Stimulated activated CD8-positive, alpha-beta memory T cell treated with anti-CD3 and anti-CD28 coated beads, Interleukin-12 subunit alpha, Interleukin-12 subunit beta, amount 100 ng/mL, for 1 hour (primary cell): ENCODE measurements around the gene TRIM50.
"Not testable (repeated sequence)": the region's sequence is repeated elsewhere in the genome, so short reads cannot be mapped to it uniquely, and the experiment has no call there.

Experiments
- DNase-seq: peaks from one replicate; pipeline ENCODE4 v3.0.0-alpha.2; 2020; ENCODE audit warnings: low read depth

Gene TRIM50

DNA sequence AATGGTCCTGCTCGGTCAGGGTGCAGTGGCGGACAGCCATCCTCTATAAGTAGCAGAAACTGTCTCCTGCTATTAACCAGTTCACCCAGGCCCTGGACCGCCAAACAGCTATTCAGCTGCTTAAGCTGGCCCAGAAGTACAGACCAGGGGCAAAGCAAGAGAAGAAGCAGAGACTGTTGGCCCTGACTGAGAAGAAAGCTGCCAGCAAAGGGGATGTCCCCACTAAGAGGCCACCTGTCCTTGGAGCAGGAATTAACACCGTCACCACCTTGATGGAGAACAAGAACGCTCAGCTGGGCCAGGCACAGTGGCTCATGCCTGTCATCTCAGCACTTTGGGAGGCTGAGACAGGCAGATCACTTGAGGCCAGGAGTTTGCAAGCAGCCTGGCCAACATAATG lies 13.6 kb downstream of the TRIM50 start:
- no peak for DNase-seq

DNA sequence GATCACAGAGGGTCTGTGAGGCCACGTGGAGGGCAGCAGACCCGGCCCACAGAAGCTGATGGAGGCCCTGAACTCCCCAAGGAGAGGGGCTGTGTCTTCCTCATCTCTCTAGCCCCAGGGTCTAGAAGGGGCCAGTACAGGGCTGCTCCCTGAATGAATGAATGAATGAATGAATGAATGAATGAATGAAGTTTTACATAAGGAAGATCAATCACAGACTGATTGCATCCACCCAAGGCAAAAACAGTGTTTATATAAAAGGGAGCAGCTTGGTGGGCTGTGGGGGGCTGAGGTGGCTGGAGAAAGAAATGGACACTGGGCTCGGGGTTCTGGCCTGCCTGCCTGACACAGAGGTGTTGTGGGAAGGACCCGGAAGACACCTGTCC lies 14.4 kb downstream of the TRIM50 start:
- DNase-seq, result no peak

DNA sequence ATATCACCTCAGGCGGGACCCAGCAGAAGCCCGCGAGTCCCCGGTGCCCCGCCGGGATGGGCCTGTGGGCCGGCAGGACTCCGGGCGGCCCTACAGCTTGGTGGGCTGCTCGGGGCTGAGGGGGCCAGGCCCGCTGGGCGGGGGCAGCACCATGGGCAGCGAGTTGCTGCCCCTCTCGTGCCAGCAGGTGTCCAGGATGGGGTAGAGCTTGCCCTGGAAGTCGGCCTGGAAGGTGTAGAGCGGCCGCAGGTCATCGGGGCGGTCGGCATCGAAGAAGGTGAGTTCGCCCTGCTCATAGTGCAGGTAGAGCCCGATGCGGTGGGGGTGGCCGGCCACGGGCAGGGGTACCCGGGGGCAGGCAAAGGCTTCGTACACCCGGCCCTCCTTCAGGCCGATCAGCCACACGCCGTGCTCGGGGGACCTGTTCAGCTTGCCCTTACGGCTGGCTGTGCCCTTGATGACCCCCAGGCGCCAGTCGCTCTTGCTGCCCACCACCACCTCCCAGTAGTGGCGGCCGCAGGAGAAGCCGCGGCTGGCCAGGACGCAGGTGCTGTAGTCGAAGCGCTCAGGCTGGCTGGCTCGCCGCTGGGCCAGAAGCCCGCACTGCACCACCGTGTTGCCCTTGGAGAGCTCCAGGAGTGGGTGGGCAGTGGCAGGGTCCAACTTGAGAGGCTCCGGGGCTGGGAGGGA lies 14.9 kb downstream of the TRIM50 start:
- DNase-seq, result no peak

DNA sequence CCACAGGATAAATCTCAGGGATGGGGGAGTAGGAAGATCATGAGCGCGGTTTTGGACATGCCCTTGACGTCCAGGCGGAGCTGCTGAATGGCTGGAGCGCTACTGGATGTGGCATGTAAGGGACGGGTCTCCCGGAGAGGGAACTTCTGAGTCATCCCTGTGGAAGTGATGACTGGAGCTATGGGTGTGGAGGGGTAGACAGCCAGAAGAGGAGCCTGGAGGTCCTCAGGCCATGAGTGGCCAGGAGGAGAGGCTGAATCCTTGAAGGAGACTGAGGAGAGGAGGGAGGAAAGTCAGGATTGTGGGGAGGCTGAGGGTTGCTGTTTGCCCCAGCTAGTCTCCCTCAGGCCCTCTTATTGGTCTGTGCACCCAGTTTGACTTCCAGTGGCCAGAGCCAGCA lies 16.5 kb downstream of the TRIM50 start:
- not testable (repeated sequence) for DNase-seq

DNA sequence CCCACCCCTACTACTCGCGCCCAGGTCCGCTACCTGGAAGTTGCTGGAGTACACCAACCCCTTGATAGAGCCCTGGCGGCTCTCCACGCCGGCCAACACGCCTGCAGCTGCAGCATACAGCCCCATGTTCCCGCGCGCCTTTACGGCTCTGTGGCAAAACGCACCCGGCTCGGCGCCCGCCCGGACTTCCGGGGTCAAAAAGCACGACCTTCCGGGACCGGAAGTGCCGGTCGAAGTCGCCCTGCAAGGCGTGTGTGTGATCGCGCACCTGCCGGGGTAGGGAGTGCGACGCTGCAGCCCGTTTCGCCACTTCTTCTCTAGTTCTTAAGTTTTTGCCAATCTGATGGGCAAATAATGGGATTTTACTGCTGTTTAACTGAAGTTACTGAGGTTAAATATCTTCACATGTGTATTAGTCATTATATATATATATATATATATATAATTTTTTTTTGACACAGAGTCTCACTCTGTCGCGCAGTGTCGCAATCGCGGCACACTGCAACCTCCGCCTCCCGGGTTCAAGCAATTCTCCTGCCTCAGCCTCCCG lies 19.1 kb downstream of the TRIM50 start, which contains the start of gene NSUN5:
TSS of gene NSUN5 (minus strand) at position 162 of the 550 bp plus-strand sequence. CDS start at position 126, 36 bp downstream.
- DNase-seq, result peak; percentile 84

- DNase-seq, result no peak
These were observed 19.7 kb downstream of the TRIM50 start for GRCh38 chr7:73308074-73308664.

DNA sequence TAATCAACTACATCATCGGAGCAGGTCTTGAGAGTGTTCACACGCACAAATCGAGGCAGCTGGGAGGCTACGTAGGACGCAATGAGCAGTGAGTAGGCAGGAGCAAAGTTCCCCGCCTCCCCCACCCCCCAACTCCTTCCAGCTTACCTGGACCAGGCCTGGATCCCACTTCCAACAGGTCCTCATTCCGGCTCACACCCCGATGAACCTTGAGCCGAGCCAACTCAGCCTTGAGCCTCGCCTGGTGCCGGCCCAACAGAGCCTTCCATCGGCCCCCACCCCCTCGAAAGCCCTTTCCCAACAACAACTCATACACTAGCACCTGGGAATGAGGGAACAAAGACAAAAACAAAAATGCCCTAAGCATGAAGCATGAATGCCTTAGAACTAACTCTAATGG lies 20.4 kb downstream of the TRIM50 start:
- DNase-seq, result no peak

DNA sequence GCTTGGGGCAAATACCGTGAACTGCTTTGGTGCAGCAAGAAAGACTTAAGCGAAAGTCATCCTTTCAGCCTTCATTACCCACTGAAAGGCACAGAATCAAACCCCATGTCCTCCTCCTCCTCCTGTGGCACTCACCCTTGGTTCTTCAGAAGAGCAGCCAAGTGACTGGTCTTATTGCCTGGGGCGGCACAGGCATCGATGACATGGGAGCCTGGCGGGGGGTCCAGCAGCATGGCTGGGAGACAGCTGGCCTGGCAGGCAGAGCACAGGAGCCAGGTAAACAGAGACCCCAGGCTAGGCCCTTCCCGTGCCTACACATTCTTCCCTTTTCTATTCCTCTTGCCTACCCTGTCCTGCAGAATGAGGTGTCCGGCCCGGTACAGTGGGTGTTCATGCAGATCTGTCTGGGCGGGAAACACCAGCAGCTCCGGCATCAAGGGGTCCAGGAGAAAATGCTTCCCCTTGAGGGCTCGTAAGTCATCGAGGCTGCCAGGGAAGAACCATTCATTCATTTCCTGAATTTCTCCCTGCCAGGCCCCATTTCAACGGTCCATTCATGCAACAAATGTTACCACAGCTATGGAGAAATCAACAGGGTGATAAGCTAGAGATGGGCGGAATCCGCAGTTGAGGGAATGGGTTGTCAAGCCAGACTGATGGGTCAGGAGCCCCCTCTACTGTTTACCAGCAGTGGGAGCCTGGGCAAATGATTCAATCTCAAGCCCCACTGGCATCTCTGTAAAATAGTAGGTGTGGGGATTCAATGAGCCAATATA lies 23.1 kb downstream of the TRIM50 start:
- not testable (repeated sequence) for DNase-seq

- DNase-seq, result no peak
These were observed 23.8 kb downstream of the TRIM50 start for GRCh38 chr7:73304071-73304470.

DNA sequence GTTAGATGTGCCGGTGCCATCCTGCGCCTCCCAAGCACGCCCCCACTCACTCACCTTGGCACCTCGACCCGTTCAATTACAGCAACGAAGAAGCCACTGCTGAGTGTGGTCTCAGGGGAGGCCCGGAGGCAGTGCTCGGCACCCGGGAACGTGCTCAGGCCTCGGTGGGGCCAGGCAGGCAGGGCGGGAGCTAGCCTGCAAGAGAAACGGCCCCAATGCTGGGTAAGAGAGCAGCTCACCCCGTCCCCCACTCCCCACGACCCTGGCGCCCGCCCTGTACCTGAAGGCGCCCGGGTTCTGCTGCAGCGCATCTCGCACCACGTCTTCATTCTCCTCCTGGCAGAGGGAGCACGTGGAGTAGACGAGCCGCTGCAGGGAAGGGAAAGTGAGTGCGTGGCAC lies 24.3 kb downstream of the TRIM50 start:
- no peak for DNase-seq

DNA sequence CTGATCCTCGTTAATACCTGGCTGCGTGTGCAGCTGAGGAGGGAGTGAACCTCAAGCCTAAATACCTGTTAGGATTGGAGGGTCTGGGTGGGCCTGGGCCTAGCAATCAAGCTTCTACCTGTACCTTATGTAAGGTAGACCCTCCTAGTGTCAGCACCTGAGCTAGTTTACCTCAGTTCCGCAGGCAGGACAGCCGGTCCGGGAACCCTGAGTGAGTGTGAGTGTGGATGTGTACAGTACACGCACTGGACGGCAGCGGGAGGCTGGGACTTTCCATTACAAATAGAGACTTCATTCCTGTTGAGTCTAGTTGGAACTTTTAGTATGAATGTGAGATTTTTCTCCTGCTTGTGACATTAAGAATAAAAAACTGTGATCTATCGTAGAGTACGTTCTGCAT lies 25.0 kb downstream of the TRIM50 start:
- DNase-seq, result not testable (repeated sequence)

GRCh38 chr7:73301108-73301507 lies 26.8 kb downstream of the TRIM50 start:
- not testable (repeated sequence) for DNase-seq

GRCh38 chr7:73299812-73300211 lies 28.1 kb downstream of the TRIM50 start:
- not testable (repeated sequence) for DNase-seq

DNA sequence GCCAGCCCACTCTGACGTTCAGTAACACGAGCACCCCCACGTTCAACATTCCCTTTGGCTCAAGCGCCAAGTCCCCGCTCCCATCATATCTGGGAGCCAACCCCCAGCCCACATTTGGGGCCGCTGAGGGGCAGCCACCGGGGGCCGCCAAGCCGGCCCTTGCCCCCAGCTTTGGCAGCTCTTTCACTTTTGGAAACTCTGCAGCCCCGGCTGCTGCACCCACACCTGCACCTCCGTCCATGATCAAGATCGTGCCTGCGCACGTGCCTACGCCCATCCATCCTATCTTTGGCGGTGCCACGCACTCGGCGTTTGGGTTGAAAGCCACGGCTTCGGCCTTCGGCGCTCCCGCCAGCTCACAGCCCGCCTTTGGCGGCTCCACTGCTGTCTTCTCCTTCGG lies 30.2 kb downstream of the TRIM50 start:
- not testable (repeated sequence) for DNase-seq

GRCh38 chr7:73297235-73297634 lies 30.6 kb downstream of the TRIM50 start:
- not testable (repeated sequence) for DNase-seq

DNA sequence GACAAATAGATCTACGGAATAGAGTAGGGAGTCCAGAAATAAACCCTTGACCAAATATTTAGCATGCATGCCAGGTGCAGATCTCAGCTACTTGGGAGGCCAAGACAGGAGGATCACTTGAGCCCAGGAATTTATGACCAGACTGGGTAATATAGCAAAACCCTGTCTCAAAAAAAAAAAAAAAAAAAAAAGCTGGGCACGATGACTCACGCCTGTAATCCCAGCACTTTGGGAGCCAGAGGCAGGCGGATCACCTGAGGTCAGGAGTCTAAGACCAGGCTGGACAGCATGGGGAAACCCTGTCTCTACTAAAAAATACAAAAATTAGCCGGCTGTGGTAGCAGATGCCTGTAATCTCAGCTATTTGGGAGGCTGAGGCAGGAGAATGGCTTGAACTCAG lies 50.7 kb downstream of the TRIM50 start:
- not testable (repeated sequence) for DNase-seq

DNA sequence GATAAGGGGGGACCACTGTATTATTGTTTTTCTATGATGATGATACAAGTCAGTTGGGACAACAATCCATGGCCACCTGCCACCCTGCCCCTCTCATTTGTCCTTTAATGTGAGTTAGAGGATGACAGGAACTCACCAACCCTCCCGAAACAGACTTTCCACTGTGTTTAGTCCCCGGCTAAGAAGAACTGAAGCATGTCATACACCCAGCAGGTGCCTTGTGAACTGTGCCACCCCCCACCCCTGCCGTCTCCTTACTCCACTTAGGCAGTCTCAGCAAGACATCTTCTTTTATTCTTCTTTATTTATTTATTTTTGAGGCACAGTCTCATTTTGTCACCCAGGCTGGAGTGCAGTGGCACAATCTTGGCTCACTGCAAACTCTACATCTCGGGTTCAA lies 60.1 kb downstream of the TRIM50 start:
- not testable (repeated sequence) for DNase-seq

DNA sequence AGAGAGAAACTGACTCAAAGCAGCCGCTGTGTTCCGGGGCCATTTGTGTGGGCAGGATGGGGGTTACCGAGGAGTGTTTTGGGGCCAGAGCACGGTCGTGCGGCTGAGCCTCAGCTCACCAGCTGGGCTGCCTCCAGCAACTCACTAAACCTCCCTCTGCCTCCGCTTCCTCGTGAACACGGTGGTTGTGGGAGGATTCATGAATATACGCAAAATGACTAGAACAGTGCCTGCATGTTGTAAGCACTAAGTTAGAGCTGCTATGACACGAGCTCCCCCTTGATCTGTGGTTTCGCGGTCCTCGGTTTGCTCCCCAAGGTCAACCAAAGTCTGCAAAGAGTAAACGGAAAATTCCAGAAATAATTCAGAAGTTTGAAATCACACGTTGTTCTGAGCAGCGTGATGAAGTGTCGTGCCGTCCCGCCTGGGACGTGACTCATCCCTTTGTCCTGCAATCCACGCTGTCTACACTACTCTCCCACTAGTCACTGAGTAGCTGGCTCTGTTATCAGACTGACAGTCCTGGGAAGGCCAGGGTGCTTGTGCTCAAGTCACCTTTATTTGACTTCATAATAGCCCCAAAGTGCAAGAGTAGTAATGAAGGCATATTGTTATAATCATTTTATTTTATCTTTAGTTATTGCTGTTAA lies 61.0 kb downstream of the TRIM50 start:
- DNase-seq, result not testable (repeated sequence)
